Neuronal stem cell (in vitro differentiated cells): ENCODE results near the gene ADSS1.
A peak's percentile ranks its signal among the peaks of the same experiment; 100 is the strongest.

Experiments used
- DNase-seq: peaks from one replicate; pipeline ENCODE4 v3.0.0-alpha.2; 2013; ENCODE audit warnings: low spot score
- H2AFZ ChIP-seq: one replicate; pipeline ENCODE4 v1.6.1; 2013; ENCODE audit warnings: mild to moderate bottlenecking, low read length, inconsistent platforms
- H2AK5ac ChIP-seq: 2 replicates; pipeline ENCODE4 v1.6.1; 2013; ENCODE audit warnings: low read depth, mild to moderate bottlenecking, inconsistent platforms, low read length, moderate library complexity, mixed read lengths
- H2BK120ac ChIP-seq: 2 replicates; pipeline ENCODE4 v1.6.1; 2013; ENCODE audit warnings: low read depth, mild to moderate bottlenecking, inconsistent platforms, low read length, moderate library complexity, mixed read lengths
- H2BK12ac ChIP-seq: one replicate; pipeline ENCODE4 v1.6.1; 2013; ENCODE audit warnings: low read length, inconsistent platforms
- H2BK15ac ChIP-seq: 2 replicates; pipeline ENCODE4 v1.6.1; 2013; ENCODE audit warnings: mild to moderate bottlenecking, low read length, inconsistent platforms, mixed read lengths
- H2BK5ac ChIP-seq: one replicate; pipeline ENCODE4 v1.6.1; 2013; ENCODE audit warnings: inconsistent platforms, mild to moderate bottlenecking, low read length, moderate library complexity
- H3K14ac ChIP-seq: one replicate; pipeline ENCODE4 v1.6.1; 2013; ENCODE audit warnings: low read length, inconsistent platforms
- H3K18ac ChIP-seq: 2 replicates; pipeline ENCODE4 v1.6.1; 2013; ENCODE audit warnings: low read length, inconsistent platforms
- H3K23ac ChIP-seq: 2 replicates; pipeline ENCODE4 v1.6.1; 2013; ENCODE audit warnings: low read depth, mild to moderate bottlenecking, mixed read lengths, low read length, inconsistent platforms; ENCODE audit not compliant: poor library complexity
- H3K27ac ChIP-seq: replicated peaks from 3 replicates; pipeline ENCODE4 v1.5.1; 2013; ENCODE audit warnings: low read length, inconsistent platforms
- H3K27me3 ChIP-seq, 3 experiments: 2 replicates each; pipeline ENCODE4 v1.6.1; 2013; ENCODE audit warnings: low read length in 3 of 3, mild to moderate bottlenecking in 2 of 3, inconsistent platforms in 1 of 3, low read depth in 1 of 3, mixed read lengths in 1 of 3, moderate library complexity in 1 of 3; ENCODE audit not compliant: control insufficient read depth in 3 of 3, insufficient read depth in 3 of 3
- H3K36me3 ChIP-seq, 2 donors: replicated peaks in 1 of 2; 2 replicates each; pipeline ENCODE4 v1.6.1; 2013; ENCODE audit warnings: low read length in 2 of 2; ENCODE audit not compliant: control insufficient read depth in 2 of 2, insufficient read depth in 2 of 2
- H3K4ac ChIP-seq: 2 replicates; pipeline ENCODE4 v1.6.1; 2013; ENCODE audit warnings: inconsistent platforms, mild to moderate bottlenecking, low read length, moderate library complexity
- H3K4me1 ChIP-seq, 2 donors: 1 replicate in 1 of 2; 2 replicates in 1 of 2; pipeline ENCODE4 v1.6.1; 2013; ENCODE audit warnings: low read length in 2 of 2, low read depth in 1 of 2; ENCODE audit not compliant: control insufficient read depth in 2 of 2, insufficient read depth in 1 of 2
- H3K4me2 ChIP-seq: one replicate; pipeline ENCODE4 v1.6.1; 2013; ENCODE audit warnings: mild to moderate bottlenecking, low read length, inconsistent platforms; ENCODE audit not compliant: insufficient read depth, poor library complexity, severe bottlenecking
- H3K4me3 ChIP-seq, 2 donors: 2 replicates each; pipeline ENCODE4 v1.5.1; 2013; ENCODE audit warnings: low read length in 2 of 2, mild to moderate bottlenecking in 2 of 2, inconsistent platforms in 1 of 2, moderate library complexity in 1 of 2
- H3K79me1 ChIP-seq: one replicate; pipeline ENCODE4 v1.6.1; 2013; ENCODE audit warnings: low read depth, mild to moderate bottlenecking, inconsistent platforms, low read length, moderate library complexity
- H3K9ac ChIP-seq: one replicate; pipeline ENCODE4 v1.6.1; 2013; ENCODE audit warnings: mild to moderate bottlenecking, low read depth, low read length, inconsistent platforms; ENCODE audit not compliant: poor library complexity
- H3K9me3 ChIP-seq, 2 donors: replicated peaks in 1 of 2; 2 replicates each; pipeline versions ENCODE3 to v1.6.1; 2013; ENCODE audit warnings: low read length in 2 of 2, mild to moderate bottlenecking in 2 of 2, inconsistent platforms in 1 of 2, low read depth in 1 of 2, mixed read lengths in 1 of 2, moderate library complexity in 1 of 2; ENCODE audit not compliant: control insufficient read depth in 2 of 2, insufficient read depth in 1 of 2
- H4K8ac ChIP-seq: one replicate; pipeline ENCODE4 v1.6.1; 2013; ENCODE audit warnings: low read depth, mild to moderate bottlenecking, inconsistent platforms, low read length, moderate library complexity
- H4K91ac ChIP-seq: one replicate; pipeline ENCODE4 v1.6.1; 2013; ENCODE audit warnings: low read length, low read depth, mild to moderate bottlenecking, inconsistent platforms; ENCODE audit not compliant: poor library complexity
- WGBS, 2 donors: extraction: QIAGEN DNeasy Blood & Tissue Kit; methylation state at CpG; one replicate each; pipeline ENCODE4 v1.1.7; 2013; ENCODE audit warnings: missing lambda C conversion rate in 2 of 2, mixed read lengths in 1 of 2; ENCODE audit not compliant: insufficient read length in 2 of 2, insufficient replicate concordance in 1 of 2; ENCODE audit errors: extremely low coverage in 2 of 2; 5-methylcytosine and 5-hydroxymethylcytosine counted together

The ADSS1 gene

GRCh38 chr14:104752423-104752734 lies 28.4 kb downstream of the ADSS1 start:
- Histone ChIP-seq H3K36me3 (peaks cover 21 to 33% of the 10 kb centered on the region in 2 donors), H2AFZ (peak overlapping the region; percentile 87), H4K91ac (no peak overlapping the region), H3K9me3 (peaks cover 14 to 20% of the 10 kb centered on the region in 2 donors), H3K4ac (peak overlapping the region; percentile 98), H2BK15ac (peak overlapping the region; percentile 98), H2AK5ac (peak overlapping the region; percentile 96), H3K9ac (peak overlapping the region; percentile 91), H3K4me2 (peak overlapping the region; percentile 56), H3K23ac (no peak overlapping the region), H3K4me3 (peak overlapping the region; percentile 75 to 100), H3K27ac (peak overlapping the region; percentile 93), H3K14ac (no peak overlapping the region), H2BK5ac (peak overlapping the region; percentile 89), H3K79me1 (peaks cover 25% of the 10 kb centered on the region), H2BK12ac (no peak overlapping the region), H3K18ac (peak overlapping the region; percentile 92), H3K27me3 (no peaks in the 10 kb centered on the region), H2BK120ac (peak overlapping the region; percentile 81), H4K8ac (no peak overlapping the region), H3K4me1 (peaks cover 12 to 23% of the 10 kb centered on the region in 2 donors)
- DNase-seq: no peak
- WGBS, 2 donors: no CpG with 5 or more reads among the region's 21 CpGs

GRCh38 chr14:104752735-104753527 lies 28.9 kb downstream of the ADSS1 start, which contains the start of gene SIVA1:
Gene SIVA1, plus strand, starts transcription at chr14:104753147. Its CDS starts 55 bp downstream, at chr14:104753202.
- Histone ChIP-seq H3K4me1 (peaks cover 12 to 21% of the 10 kb centered on the region in 2 donors), H3K14ac (peak within 1 kb of the TSS; percentile 67), H3K4me3 (peak within 1 kb of the TSS; percentile 99 to 100), H2AK5ac (peak within 1 kb of the TSS; percentile 96), H3K27me3 (no peaks in the 10 kb centered on the region), H3K9me3 (peaks cover 14 to 20% of the 10 kb centered on the region in 2 donors), H2BK5ac (peak within 1 kb of the TSS; percentile 89), H2AFZ (peak within 1 kb of the TSS; percentile 90), H3K23ac (peak within 1 kb of the TSS; percentile 83), H3K4me2 (peak within 1 kb of the TSS; percentile 75), H2BK120ac (peak within 1 kb of the TSS; percentile 81), H3K4ac (peak within 1 kb of the TSS; percentile 98), H3K79me1 (peaks cover 28% of the 10 kb centered on the region), H3K9ac (peak within 1 kb of the TSS; percentile 99), H4K8ac (no peak within 1 kb of the TSS), H3K36me3 (peaks cover 25 to 39% of the 10 kb centered on the region in 2 donors), H3K27ac (peak within 1 kb of the TSS; percentile 93), H2BK12ac (no peak within 1 kb of the TSS), H3K18ac (peak within 1 kb of the TSS; percentile 99), H4K91ac (peak within 1 kb of the TSS; percentile 34), H2BK15ac (peak within 1 kb of the TSS; percentile 98)
- DNase-seq: peak; percentile 99
- no CpG with 5 or more reads among the region's 95 CpGs for WGBS, 2 donors

GRCh38 chr14:104753528-104754212 lies 29.6 kb downstream of the ADSS1 start:
- no peak overlapping the region for H4K8ac ChIP-seq
- peak overlapping the region; percentile 83 for H3K23ac ChIP-seq
- no peaks in the 10 kb centered on the region for H3K27me3 ChIP-seq
- H2BK120ac ChIP-seq: peak overlapping the region; percentile 52
- peak overlapping the region; percentile 99 for H3K18ac ChIP-seq
- H2BK5ac ChIP-seq: peak overlapping the region; percentile 48
- peaks cover 29 to 44% of the 10 kb centered on the region in 2 donors for H3K36me3 ChIP-seq
- peak overlapping the region; percentile 99 for H3K9ac ChIP-seq
- peak overlapping the region; percentile 90 for H2AFZ ChIP-seq
- peak overlapping the region; percentile 99 to 100 for H3K4me3 ChIP-seq
- H2BK15ac ChIP-seq: no peak overlapping the region
- no peak overlapping the region for H4K91ac ChIP-seq
- no peak for DNase-seq
- WGBS, 2 donors: no CpG with 5 or more reads among the region's 30 CpGs
- H3K4me1 ChIP-seq: peaks cover 12 to 16% of the 10 kb centered on the region in 2 donors
- no peak overlapping the region for H2BK12ac ChIP-seq
- peak overlapping the region; percentile 60 for H2AK5ac ChIP-seq
- H3K79me1 ChIP-seq: peaks cover 32% of the 10 kb centered on the region
- H3K27ac ChIP-seq: no peak overlapping the region
- peak overlapping the region; percentile 67 for H3K14ac ChIP-seq
- H3K4me2 ChIP-seq: peak overlapping the region; percentile 75
- peaks cover 14 to 20% of the 10 kb centered on the region in 2 donors for H3K9me3 ChIP-seq
- H3K4ac ChIP-seq: peak overlapping the region; percentile 71
